Upper lobe of left lung (tissue), 6 donors: Measurements from ENCODE around the gene PDGFRB. TPM values are rescaled to one million over a fixed set of nuclear protein-coding genes. Genes with fewer than 3 reads are reported as not detected.

Experiments
- ATAC-seq, 2 donors: fragments of 200-7000 bp; cut with Tn5 transposase; one replicate each; pipeline ENCODE4 v1.9.1; 2022; ENCODE audit warnings: mild to moderate bottlenecking in 2 of 2, moderate library complexity in 2 of 2; ENCODE audit not compliant: low FRiP score in 2 of 2
- DNase-seq, 2 donors: peaks; one replicate each; pipeline ENCODE4 v3.0.0-alpha.2; 2019 to 2020
- H3K27ac ChIP-seq, 4 donors: fragments of 200-600 bp; sonication (generic); one replicate each; pipeline ENCODE4 v1.5.1; 2016 to 2019
- H3K27me3 ChIP-seq, 4 donors: fragments of 200-600 bp; sonication (generic); one replicate each; pipeline ENCODE4 v1.5.1; 2017 to 2019
- H3K36me3 ChIP-seq, 4 donors: fragments of 200-600 bp; sonication (generic); one replicate each; pipeline ENCODE4 v1.5.1; 2016 to 2019
- H3K4me1 ChIP-seq, 4 donors: fragments of 200-600 bp; sonication (generic); one replicate each; pipeline ENCODE4 v1.5.1; 2018 to 2019
- H3K4me3 ChIP-seq, 4 donors: fragments of 200-600 bp; sonication (generic); one replicate each; pipeline ENCODE4 v1.5.1; 2017 to 2019; ENCODE audit warnings: mild to moderate bottlenecking in 2 of 4, moderate library complexity in 1 of 4
- H3K9me3 ChIP-seq, 4 donors: fragments of 200-600 bp; sonication (generic); one replicate each; pipeline ENCODE4 v1.5.1; 2018 to 2019
- CTCF ChIP-seq, 6 experiments: fragments of 450-650 bp in 4 of 6; fragments of 200-600 bp in 2 of 6; sonication (generic) in 2 of 6; IDR thresholded peaks; one replicate each; pipeline ENCODE4 v1.5.1; 2016 to 2019; ENCODE audit warnings: antibody characterized with exemption in 6 of 6
- EP300 ChIP-seq, 4 donors: sonication (generic); formaldehyde crosslinking; IDR thresholded peaks; one replicate each; pipeline ENCODE4 v1.5.1; 2017; ENCODE audit warnings: antibody characterized with exemption in 4 of 4, control low read depth in 2 of 4
- POLR2A ChIP-seq, 4 donors: fragments of 450-650 bp; IDR thresholded peaks; one replicate each; pipeline ENCODE4 v1.5.1; 2016 to 2017; ENCODE audit warnings: antibody characterized with exemption in 4 of 4, mild to moderate bottlenecking in 2 of 4
- POLR2AphosphoS5 ChIP-seq, 2 donors: sonication (generic); formaldehyde crosslinking; IDR thresholded peaks; one replicate each; pipeline ENCODE4 v1.5.1; 2017; ENCODE audit warnings: antibody characterized with exemption in 2 of 2
- WGBS, 2 donors: methylation state at CpG; one replicate each; pipeline ENCODE4 v1.1.5; 2017 to 2018; 5-methylcytosine and 5-hydroxymethylcytosine counted together
- total RNA-seq, 6 donors: library from RNA; depleted of rRNA in 4 of 6; stranded (reverse); fragments of >200 nt in 4 of 6; gene quantifications; one replicate each; pipeline versions ENCODE4 v1.1.0 to v1.2.1, GENCODE V29; 2016 to 2021
- donor health status: DM: no; HTN: no; CAD: no; lungs with moderate emphysema.
- donor health status: DM: no; HTN: yes; CAD: no; lungs with severe emphysema.

The PDGFRB gene
- total RNA-seq, 6 donors from 2014 or later, result 26.6 to 155 (median 81.5) TPM

DNA sequence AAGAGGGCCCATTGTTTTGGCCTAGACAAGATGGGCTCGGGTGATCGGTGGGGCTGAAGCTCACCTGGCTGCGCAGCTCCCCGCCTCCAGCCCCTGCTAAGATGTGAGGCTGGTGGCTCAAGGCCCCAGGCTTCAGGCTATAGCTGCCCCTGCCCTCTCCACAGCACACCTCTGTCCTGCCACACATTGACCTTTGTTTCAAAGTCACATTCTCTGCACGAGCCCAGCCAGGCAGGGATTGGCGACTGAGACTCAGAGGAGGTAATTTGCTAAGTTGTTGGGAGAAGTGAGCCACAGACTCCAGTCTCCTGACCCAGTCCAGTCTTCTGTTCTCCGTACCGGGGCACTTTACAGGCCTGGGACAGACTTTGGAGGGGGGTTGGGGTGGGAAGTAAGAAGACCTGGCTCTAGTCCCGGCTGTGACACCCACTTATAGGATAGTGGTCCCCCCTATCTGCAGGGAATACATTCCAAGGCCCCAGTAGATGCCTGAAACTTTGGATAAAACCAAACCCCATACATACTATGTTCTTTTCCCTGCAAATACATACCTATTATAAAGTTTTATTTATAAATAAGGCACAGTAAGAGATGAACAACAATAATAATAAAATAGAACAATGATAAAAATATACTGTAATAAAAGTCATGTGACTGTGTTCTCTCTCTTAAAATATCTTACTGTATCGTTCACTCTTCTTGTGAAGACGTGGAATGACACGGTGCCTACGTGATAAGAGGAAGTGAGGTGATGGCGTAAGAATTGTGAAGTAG lies 13.3 kb downstream of the PDGFRB start:
- H3K4me1 ChIP-seq, result peaks cover 27 to 36% (median 35%) of the 10 kb centered on the region in 4 donors
- H3K4me3 ChIP-seq, result no peak overlapping the region
- no peaks in the 10 kb centered on the region for H3K36me3 ChIP-seq
- DNase-seq (peak in 1 of 2 donors; percentile 41), ATAC-seq (no peak)
- peak overlapping the region; percentile 49 to 79 (median 76) for H3K27ac ChIP-seq
- TF ChIP-seq EP300 (IDR thresholded peaks at IDR 0.05) (no peak), POLR2A (IDR thresholded peaks at IDR 0.05) (no peak), POLR2AphosphoS5 (IDR thresholded peaks at IDR 0.05) (no peak), CTCF (IDR thresholded peaks at IDR 0.05) (no peak)
- no peaks in the 10 kb centered on the region for H3K27me3 ChIP-seq
- H3K9me3 ChIP-seq, result no peaks in the 10 kb centered on the region
- 67 to 69% methylated on average over 14 of the region's 14 CpGs for WGBS, 2 donors

DNA sequence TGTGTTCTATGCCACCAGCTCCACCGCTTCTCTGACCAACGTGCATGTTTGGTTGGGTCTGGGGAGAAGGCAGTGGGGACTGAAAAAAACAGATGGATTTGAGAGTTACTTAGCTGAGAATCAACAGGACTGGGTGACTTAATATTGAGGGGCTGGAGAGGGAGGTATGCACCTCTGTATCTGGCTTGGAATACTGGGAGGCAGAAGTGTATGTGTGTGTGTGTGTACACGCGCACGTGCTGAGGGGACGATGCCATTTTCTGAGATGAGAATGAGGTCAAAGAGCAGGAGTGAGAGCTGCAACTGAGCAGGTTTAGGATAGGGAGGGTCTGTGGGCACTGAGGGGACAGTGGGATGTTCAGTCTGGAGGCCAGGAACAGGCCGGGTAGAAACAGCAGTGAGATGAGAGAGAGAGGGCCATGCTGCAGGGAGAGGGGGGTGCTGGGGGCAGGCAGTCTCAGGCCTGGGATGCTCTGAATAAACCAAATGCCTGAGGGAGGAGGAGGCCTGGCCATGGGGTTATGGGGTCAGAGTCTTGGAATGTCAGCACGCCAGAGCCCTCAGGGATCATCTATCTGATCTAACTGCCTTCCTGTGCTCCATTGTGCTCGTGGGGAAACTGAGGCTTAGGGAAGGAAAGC lies 14.0 kb downstream of the PDGFRB start:
- no peak for ATAC-seq
- WGBS, 2 donors, result 71 to 75% methylated on average over 9 of the region's 9 CpGs
- peaks cover 30 to 43% (median 38%) of the 10 kb centered on the region in 4 donors for H3K4me1 ChIP-seq
- no peaks in the 10 kb centered on the region for H3K36me3 ChIP-seq
- peak overlapping the region; percentile 49 to 79 (median 76) for H3K27ac ChIP-seq
- H3K27me3 ChIP-seq, result no peaks in the 10 kb centered on the region
- no peak for DNase-seq
- no peaks in the 10 kb centered on the region for H3K9me3 ChIP-seq
- H3K4me3 ChIP-seq, result no peak overlapping the region
- no peak for TF ChIP-seq CTCF (IDR thresholded peaks at IDR 0.05)
- no peak for TF ChIP-seq POLR2AphosphoS5 (IDR thresholded peaks at IDR 0.05)
- TF ChIP-seq EP300 (IDR thresholded peaks at IDR 0.05), result no peak

- WGBS, 2 donors, result 64 to 68% methylated on average over 5 to 10 of the region's 11 CpGs
- H3K9me3 ChIP-seq, result no peaks in the 10 kb centered on the region
- peak in 1 of 2 donors; percentile 26 for DNase-seq
Measured at GRCh38 chr5:150140830-150141229, 14.8 kb downstream of the PDGFRB start.

GRCh38 chr5:150139334-150139733 lies 16.3 kb downstream of the PDGFRB start:
- WGBS, 2 donors, result 65 to 94% methylated on average over 2 to 6 of the region's 6 CpGs
- Histone ChIP-seq H3K9me3 (no peaks in the 10 kb centered on the region), H3K27ac (peak overlapping the region; percentile 63 to 84 (median 79)), H3K27me3 (no peaks in the 10 kb centered on the region), H3K4me1 (peaks cover 25 to 44% (median 29%) of the 10 kb centered on the region in 4 donors), H3K36me3 (no peaks in the 10 kb centered on the region), H3K4me3 (no peak overlapping the region)
- TF ChIP-seq POLR2AphosphoS5 (IDR thresholded peaks at IDR 0.05), result no peak
- TF ChIP-seq CTCF (IDR thresholded peaks at IDR 0.05), result no peak
- no peak for TF ChIP-seq EP300 (IDR thresholded peaks at IDR 0.05)
- no peak for TF ChIP-seq POLR2A (IDR thresholded peaks at IDR 0.05)
- DNase-seq, result no peak
- ATAC-seq, result no peak

More at GRCh38 chr5:150140830-150141229, 14.8 kb downstream of the PDGFRB start:
- Histone ChIP-seq H3K27ac (peak overlapping the region; percentile 63 to 84 (median 79)), H3K36me3 (no peaks in the 10 kb centered on the region), H3K4me1 (peaks cover 30 to 44% (median 38%) of the 10 kb centered on the region in 4 donors), H3K4me3 (no peak overlapping the region), H3K27me3 (no peaks in the 10 kb centered on the region)
- no peak for ATAC-seq
- TF ChIP-seq POLR2A (IDR thresholded peaks at IDR 0.05) (no peak), CTCF (IDR thresholded peaks at IDR 0.05) (no peak), POLR2AphosphoS5 (IDR thresholded peaks at IDR 0.05) (peak in 1 of 2 donors; percentile 12), EP300 (IDR thresholded peaks at IDR 0.05) (peak in 1 of 4 donors; percentile 37)
